HUES6 (cell line): Measurements from ENCODE around the gene PSMD13.
"Not testable (repeated sequence)": the region's sequence is repeated elsewhere in the genome, so short reads cannot be mapped to it uniquely, and the experiment has no call there.

ENCODE experiments used
- H3K27ac ChIP-seq: 2 replicates; pipeline ENCODE4 v1.7.0; 2013; ENCODE audit warnings: low read depth, mild to moderate bottlenecking, low read length, inconsistent platforms
- H3K27me3 ChIP-seq: 2 replicates; pipeline ENCODE4 v1.6.1; 2013; ENCODE audit warnings: low read length; ENCODE audit not compliant: control insufficient read depth, insufficient read depth
- H3K36me3 ChIP-seq: 2 replicates; pipeline ENCODE4 v1.6.1; 2013; ENCODE audit warnings: low read length; ENCODE audit not compliant: control insufficient read depth, insufficient read depth
- H3K4me1 ChIP-seq: 2 replicates; pipeline ENCODE4 v1.6.1; 2013; ENCODE audit warnings: low read length; ENCODE audit not compliant: control insufficient read depth, insufficient read depth
- H3K4me3 ChIP-seq: 2 replicates; pipeline ENCODE4 v1.5.1; 2013; ENCODE audit warnings: low read depth, low read length
- H3K9ac ChIP-seq: one replicate; pipeline ENCODE4 v1.6.1; 2013; ENCODE audit warnings: mild to moderate bottlenecking, low read length
- H3K9me3 ChIP-seq: 2 replicates; pipeline ENCODE4 v1.6.1; 2013; ENCODE audit warnings: low read depth, low read length; ENCODE audit not compliant: control insufficient read depth, insufficient read depth

PSMD13 gene

GRCh38 chr11:236774-237767 is at the start of gene PSMD13:
PSMD13 (plus strand) TSS chr11:236976; CDS start chr11:237050, 74 bp downstream.
- Histone ChIP-seq H3K27me3 (no peaks in the 10 kb centered on the region), H3K4me1 (peaks cover 12% of the 10 kb centered on the region; the same call in 1 of the 2 replicates), H3K4me3 (peak within 1 kb of the TSS; percentile 95), H3K9ac (peak within 1 kb of the TSS; percentile 94), H3K36me3 (peaks cover 35% of the 10 kb centered on the region), H3K27ac (peak within 1 kb of the TSS; percentile 69; the same call in 1 of the 2 replicates), H3K9me3 (no peaks in the 10 kb centered on the region)

GRCh38 chr11:189200-189783 is 47.5 kb upstream of the PSMD13 start:
- not testable (repeated sequence) for H3K27me3 ChIP-seq, H3K9me3 ChIP-seq, H3K9ac ChIP-seq, H3K36me3 ChIP-seq, H3K4me1 ChIP-seq, H3K4me3 ChIP-seq, H3K27ac ChIP-seq

GRCh38 chr11:189843-190311 is 46.9 kb upstream of the PSMD13 start:
- H3K4me3 ChIP-seq, H3K4me1 ChIP-seq, H3K27me3 ChIP-seq, H3K36me3 ChIP-seq, H3K27ac ChIP-seq, H3K9me3 ChIP-seq, H3K9ac ChIP-seq: not testable (repeated sequence)

- H3K4me3 ChIP-seq, result not testable (repeated sequence)
Observed at GRCh38 chr11:190546-190945, 46.2 kb upstream of the PSMD13 start.

GRCh38 chr11:191490-192478 is 45.0 kb upstream of the PSMD13 start:
- not testable (repeated sequence) for H3K4me1 ChIP-seq, H3K9me3 ChIP-seq, H3K9ac ChIP-seq, H3K27ac ChIP-seq, H3K4me3 ChIP-seq, H3K27me3 ChIP-seq, H3K36me3 ChIP-seq

More at GRCh38 chr11:190546-190945, 46.2 kb upstream of the PSMD13 start:
- H3K27ac ChIP-seq, H3K9me3 ChIP-seq, H3K36me3 ChIP-seq, H3K4me1 ChIP-seq, H3K9ac ChIP-seq, H3K27me3 ChIP-seq: not testable (repeated sequence)

GRCh38 chr11:192674-193128 is 44.1 kb upstream of the PSMD13 start, which contains the start of gene SCGB1C1:
SCGB1C1 (plus strand) TSS chr11:193078; CDS start chr11:193100, 22 bp downstream.
- not testable (repeated sequence) for H3K27ac ChIP-seq, H3K9ac ChIP-seq, H3K9me3 ChIP-seq, H3K4me1 ChIP-seq, H3K4me3 ChIP-seq, H3K27me3 ChIP-seq, H3K36me3 ChIP-seq

GRCh38 chr11:193481-193880 is 43.3 kb upstream of the PSMD13 start:
- not testable (repeated sequence) for H3K27me3 ChIP-seq, H3K27ac ChIP-seq, H3K9me3 ChIP-seq, H3K4me1 ChIP-seq, H3K9ac ChIP-seq, H3K4me3 ChIP-seq, H3K36me3 ChIP-seq

GRCh38 chr11:196786-197731 is 39.7 kb upstream of the PSMD13 start:
- H3K4me1 ChIP-seq, result no peaks in the 10 kb centered on the region
- H3K9me3 ChIP-seq, result no peaks in the 10 kb centered on the region
- no peak overlapping the region for H3K9ac ChIP-seq
- H3K27me3 ChIP-seq, result no peaks in the 10 kb centered on the region
- no peak overlapping the region for H3K27ac ChIP-seq
- H3K4me3 ChIP-seq, result no peak overlapping the region
- H3K36me3 ChIP-seq, result peaks cover 10% of the 10 kb centered on the region; the same call in 1 of the 2 replicates

- Histone ChIP-seq H3K27me3 (no peaks in the 10 kb centered on the region), H3K9me3 (no peaks in the 10 kb centered on the region), H3K9ac (no peak overlapping the region), H3K4me1 (no peaks in the 10 kb centered on the region), H3K36me3 (peaks cover 10% of the 10 kb centered on the region; the same call in 1 of the 2 replicates), H3K4me3 (no peak overlapping the region), H3K27ac (no peak overlapping the region)
Observed at GRCh38 chr11:197741-198235, 39.0 kb upstream of the PSMD13 start.
